Lower leg skin (tissue), 4 donors: ENCODE data around the gene LZTS2. TPM values are rescaled to one million over a fixed set of nuclear protein-coding genes. Genes with fewer than 3 reads are reported as not detected.
"Not testable (repeated sequence)": the region's sequence is repeated elsewhere in the genome, so short reads cannot be mapped to it uniquely, and the experiment has no call there.

Source experiments
- DNase-seq, 2 donors: peaks; one replicate each; pipeline ENCODE4 v3.0.0-alpha.2; 2019; ENCODE audit warnings: low spot score in 2 of 2
- H3K4me3 ChIP-seq: fragments of 200-600 bp; sonication (generic); 2 replicates; pipeline ENCODE4 v1.5.1; 2017; ENCODE audit warnings: mild to moderate bottlenecking, low read depth; ENCODE audit not compliant: poor library complexity, severe bottlenecking
- POLR2A ChIP-seq, 2 donors: fragments of 450-650 bp; IDR thresholded peaks; one replicate each; pipeline ENCODE4 v1.6.1; 2016 to 2017; ENCODE audit warnings: antibody characterized with exemption in 2 of 2, mild to moderate bottlenecking in 1 of 2, moderate library complexity in 1 of 2
- WGBS, 2 donors: methylation state at CpG; one replicate each; pipeline ENCODE4 v1.1.5; 2018; 5-methylcytosine and 5-hydroxymethylcytosine counted together
- intact Hi-C: fragments of 100-400 bp; cut with DNase I; formaldehyde crosslinking; loops from one replicate; pipeline ENCODE4 v1.15.0; 2023; ENCODE audit warnings: low total_unique reads
- total RNA-seq, 4 donors: library from RNA; depleted of rRNA; stranded (reverse); fragments of >200 nt; gene quantifications; one replicate each; pipeline ENCODE4 v1.1.0, GENCODE V29; 2016
- TF ChIP-seq, protein P1 (sequence below), 3 donors: fragments of 450-650 bp; IDR thresholded peaks; one replicate each; pipeline ENCODE4 v1.5.1; 2016; ENCODE audit warnings: antibody characterized with exemption in 3 of 3, mild to moderate bottlenecking in 3 of 3, moderate library complexity in 2 of 3

The LZTS2 gene
- total RNA-seq, 4 donors from 2014 or later = 58.9 to 81.4 (median 71.2) TPM

DNA sequence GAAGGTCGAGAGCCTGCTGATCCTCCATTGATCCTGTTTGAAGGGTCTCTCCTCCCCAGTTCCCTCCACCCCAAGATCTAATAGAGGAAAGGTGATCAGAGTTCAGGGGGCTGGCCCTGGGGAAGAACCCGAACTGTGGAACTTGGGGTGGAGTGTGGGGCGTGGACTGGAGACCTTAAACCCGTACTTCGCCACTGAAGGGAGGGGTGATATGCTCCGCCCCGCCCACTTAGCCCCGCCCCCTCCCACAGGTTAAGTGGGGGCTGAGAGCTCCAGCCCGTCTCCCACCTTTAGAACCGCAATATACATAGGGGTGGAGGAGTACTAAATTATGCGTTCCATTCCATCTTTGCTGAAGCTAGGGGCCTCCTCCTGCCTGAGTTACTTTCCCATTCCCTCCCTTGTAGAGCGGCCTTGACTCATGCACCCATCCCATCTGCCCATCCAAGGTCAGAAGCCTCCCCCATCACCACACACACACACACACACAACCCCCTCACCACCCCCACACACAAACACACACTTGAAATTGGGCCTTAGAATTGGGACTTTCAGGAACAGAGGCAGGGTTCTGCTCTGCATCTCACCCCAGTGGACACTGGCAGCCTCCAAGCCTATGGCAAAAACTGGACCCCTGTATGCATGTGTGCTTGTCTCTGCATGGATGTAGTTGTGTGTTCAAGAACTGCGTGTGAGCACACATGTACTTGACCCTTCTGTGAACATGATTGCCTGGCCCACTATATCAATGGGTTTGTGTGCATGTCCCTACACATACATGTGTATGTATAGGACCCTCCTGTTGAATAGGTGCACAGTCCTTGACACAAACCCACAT is 29.3 kb upstream of the LZTS2 start:
- 35 to 44% methylated on average over 13 of the region's 13 CpGs for WGBS, 2 donors
- intact Hi-C loops = no loop called here
- DNase-seq = no peak
- TF ChIP-seq, protein P1, sequence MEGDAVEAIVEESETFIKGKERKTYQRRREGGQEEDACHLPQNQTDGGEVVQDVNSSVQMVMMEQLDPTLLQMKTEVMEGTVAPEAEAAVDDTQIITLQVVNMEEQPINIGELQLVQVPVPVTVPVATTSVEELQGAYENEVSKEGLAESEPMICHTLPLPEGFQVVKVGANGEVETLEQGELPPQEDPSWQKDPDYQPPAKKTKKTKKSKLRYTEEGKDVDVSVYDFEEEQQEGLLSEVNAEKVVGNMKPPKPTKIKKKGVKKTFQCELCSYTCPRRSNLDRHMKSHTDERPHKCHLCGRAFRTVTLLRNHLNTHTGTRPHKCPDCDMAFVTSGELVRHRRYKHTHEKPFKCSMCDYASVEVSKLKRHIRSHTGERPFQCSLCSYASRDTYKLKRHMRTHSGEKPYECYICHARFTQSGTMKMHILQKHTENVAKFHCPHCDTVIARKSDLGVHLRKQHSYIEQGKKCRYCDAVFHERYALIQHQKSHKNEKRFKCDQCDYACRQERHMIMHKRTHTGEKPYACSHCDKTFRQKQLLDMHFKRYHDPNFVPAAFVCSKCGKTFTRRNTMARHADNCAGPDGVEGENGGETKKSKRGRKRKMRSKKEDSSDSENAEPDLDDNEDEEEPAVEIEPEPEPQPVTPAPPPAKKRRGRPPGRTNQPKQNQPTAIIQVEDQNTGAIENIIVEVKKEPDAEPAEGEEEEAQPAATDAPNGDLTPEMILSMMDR (IDR thresholded peaks at IDR 0.05) = no peak
- TF ChIP-seq POLR2A (IDR thresholded peaks at IDR 0.05) = no peak
- H3K4me3 ChIP-seq = no peak overlapping the region

DNA sequence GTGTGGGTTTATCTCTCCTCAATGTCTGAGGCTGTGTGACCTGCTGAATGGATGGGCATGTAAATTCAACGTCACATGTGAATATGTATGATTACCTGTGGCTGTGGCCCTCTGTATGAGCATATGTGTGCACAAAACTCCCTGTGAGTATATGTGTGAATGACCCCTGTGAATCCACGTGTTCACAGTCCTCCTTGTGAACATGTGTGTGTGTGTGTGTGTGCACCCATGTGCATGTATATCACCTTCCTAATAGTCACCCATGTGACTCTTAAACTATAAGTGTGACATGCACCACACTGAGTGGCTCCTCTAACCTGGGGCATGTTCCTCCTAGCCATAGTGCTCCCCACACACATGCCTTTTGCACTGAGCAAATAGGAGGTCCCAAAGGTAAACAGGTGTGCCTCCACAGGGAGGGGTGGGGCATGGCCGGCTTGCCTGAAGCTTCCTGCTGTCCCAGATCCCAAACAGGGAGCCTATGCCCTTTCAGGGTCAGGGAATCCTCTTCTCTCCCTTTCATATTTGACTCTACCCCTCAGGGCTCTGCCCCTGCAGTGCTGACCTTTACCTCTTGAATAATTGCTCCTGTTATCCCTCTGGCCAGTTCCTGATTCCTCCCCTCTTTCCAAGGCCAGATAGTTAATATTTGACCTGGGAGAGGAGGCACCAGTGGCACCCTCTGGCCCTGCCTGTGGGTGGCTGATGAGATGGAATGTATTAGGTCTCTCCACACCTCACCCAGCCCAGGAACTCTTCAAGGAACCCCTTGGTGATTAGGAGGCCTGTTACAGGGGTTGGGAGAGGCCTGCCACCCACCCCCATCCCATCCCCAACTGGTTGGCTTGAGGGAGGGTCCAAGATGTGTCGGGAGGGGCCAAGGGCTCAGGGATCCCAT is 28.4 kb upstream of the LZTS2 start:
- TF ChIP-seq, protein P1 (IDR thresholded peaks at IDR 0.05) = no peak
- intact Hi-C loops = no loop called here
- no peak for DNase-seq
- H3K4me3 ChIP-seq = no peak overlapping the region
- 61 to 73% methylated on average over 4 of the region's 4 CpGs for WGBS, 2 donors

DNA sequence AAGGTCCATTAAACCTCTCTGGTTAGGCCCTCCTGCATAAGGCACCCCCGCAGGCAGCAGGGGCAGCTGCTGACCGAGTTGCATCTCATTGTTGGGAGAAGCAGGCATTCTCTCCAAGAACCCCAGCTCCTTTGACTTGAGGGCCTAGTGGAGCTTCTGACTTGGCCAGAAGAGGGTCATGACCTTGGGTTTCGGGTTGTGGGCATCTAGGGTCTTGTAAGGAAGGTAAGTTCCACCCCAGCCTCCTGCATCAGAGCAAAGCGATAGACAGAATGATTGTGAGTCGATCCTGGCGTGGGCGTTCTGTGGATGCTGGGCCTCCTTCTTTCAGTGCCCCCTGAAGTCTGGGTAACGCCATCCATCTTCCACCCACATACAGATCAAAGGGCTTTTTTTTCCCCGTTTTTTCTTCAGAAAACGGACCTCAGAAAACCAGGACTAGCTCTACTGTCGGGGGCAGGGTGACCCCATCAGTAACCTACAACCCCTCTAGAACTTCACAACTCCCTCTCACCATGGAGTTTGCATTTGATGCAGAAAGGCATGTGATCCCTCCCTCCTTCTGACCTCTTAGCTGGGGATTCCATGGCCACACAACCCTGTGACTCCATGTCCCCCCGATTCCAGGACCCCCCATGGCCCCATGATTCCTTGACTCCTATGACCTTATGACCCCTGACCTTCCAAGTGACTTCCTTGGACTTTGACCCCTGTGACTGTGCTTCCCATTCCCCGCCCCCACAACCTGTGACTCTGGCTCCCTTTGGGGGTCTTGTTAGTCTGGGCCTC is 27.3 kb upstream of the LZTS2 start:
- intact Hi-C loops = no loop called here
- H3K4me3 ChIP-seq = no peak overlapping the region
- DNase-seq = no peak
- TF ChIP-seq POLR2A (IDR thresholded peaks at IDR 0.05) = no peak
- TF ChIP-seq, protein P1 (IDR thresholded peaks at IDR 0.05) = no peak
- WGBS, 2 donors = 76 to 84% methylated on average over 13 of the region's 13 CpGs

DNA sequence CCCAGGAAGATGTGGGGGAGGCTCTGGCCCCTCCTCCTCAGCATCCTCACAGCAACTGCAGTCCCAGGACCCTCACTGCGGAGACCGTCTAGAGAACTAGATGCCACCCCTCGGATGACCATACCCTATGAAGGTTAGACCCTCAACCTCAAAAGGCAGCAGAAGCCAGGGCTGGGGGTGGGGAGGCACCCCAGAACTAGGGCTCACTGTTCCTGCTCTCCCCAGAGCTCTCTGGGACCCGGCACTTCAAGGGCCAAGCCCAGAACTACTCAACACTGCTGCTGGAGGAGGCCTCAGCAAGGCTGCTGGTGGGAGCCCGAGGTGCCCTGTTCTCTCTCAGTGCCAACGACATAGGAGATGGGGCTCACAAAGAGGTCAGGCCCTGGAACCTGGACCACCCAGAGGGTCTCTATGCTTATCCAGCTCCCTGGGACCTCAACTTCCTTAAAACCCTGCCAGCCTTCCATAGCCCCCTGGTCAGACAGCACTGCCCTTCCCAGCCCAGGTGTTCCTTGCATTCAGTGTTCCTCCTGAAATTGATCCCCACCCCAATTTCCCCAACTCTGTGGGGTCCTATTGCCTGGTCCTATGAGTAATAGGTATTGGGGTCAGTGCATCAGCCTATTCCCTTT is 26.6 kb upstream of the LZTS2 start:
- no peak for TF ChIP-seq POLR2A (IDR thresholded peaks at IDR 0.05)
- TF ChIP-seq, protein P1 (IDR thresholded peaks at IDR 0.05) = no peak
- WGBS, 2 donors = 91 to 95% methylated on average over 6 of the region's 6 CpGs
- no peak overlapping the region for H3K4me3 ChIP-seq
- no peak for DNase-seq
- intact Hi-C loops = no loop called here

DNA sequence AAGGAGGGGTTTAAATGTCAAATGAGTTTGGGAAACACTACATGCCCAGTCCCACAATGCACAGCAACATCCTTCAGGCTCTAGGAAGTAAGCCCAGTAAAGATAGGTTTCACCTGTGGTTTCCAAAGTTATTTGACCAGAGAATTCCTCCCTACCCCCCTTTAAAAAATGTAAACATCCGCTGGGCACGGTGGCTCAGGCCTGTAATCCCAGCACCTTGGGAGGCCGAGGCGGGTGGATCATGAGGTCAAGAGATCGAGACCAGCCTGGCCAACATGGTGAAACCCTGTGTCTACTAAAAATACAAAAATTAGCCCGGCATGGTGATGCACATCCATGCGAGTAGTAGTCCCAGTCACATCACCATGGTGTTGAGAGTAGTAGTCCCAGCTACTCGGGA is 24.2 kb upstream of the LZTS2 start:
- intact Hi-C loops, H3K4me3 ChIP-seq, DNase-seq: not testable (repeated sequence)
- 79 to 91% methylated on average over 8 of the region's 8 CpGs for WGBS, 2 donors
